Uterus (tissue), 2 donors: ENCODE data around the gene MTMR6.

Source experiments
- POLR2A ChIP-seq, 2 donors: fragments of 450-650 bp; IDR thresholded peaks; one replicate each; pipeline ENCODE4 v1.6.1; 2016; ENCODE audit warnings: antibody characterized with exemption in 2 of 2, mild to moderate bottlenecking in 1 of 2, moderate library complexity in 1 of 2
- TF ChIP-seq, protein P1 (sequence below), 4 experiments: fragments of 200-600 bp in 2 of 4; fragments of 450-650 bp in 2 of 4; sonication (generic) in 2 of 4; IDR thresholded peaks; one replicate each; pipeline ENCODE4 v1.5.1; 2016 to 2019; ENCODE audit warnings: antibody characterized with exemption in 4 of 4, mild to moderate bottlenecking in 2 of 4, moderate library complexity in 1 of 4

DNA sequence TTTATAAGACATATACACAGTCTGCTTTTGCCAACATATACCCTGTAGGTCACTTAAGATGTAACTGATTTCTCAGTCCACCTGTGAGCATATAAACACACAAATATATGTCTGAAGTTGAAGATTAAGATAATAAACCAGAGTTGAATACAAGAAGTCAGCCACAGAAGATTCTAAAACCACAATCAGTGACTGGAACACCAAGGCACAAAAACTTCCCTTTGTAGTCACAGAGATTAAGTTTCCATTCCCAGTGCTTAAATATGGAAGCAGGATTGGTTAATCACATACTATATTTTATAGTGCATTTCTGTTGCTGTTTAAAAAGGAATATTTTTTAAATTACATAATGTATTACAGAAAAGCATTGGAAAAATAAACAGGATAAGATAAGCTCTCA lies 39.9 kb downstream of the MTMR6 start:
- TF ChIP-seq, protein P1, sequence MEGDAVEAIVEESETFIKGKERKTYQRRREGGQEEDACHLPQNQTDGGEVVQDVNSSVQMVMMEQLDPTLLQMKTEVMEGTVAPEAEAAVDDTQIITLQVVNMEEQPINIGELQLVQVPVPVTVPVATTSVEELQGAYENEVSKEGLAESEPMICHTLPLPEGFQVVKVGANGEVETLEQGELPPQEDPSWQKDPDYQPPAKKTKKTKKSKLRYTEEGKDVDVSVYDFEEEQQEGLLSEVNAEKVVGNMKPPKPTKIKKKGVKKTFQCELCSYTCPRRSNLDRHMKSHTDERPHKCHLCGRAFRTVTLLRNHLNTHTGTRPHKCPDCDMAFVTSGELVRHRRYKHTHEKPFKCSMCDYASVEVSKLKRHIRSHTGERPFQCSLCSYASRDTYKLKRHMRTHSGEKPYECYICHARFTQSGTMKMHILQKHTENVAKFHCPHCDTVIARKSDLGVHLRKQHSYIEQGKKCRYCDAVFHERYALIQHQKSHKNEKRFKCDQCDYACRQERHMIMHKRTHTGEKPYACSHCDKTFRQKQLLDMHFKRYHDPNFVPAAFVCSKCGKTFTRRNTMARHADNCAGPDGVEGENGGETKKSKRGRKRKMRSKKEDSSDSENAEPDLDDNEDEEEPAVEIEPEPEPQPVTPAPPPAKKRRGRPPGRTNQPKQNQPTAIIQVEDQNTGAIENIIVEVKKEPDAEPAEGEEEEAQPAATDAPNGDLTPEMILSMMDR (IDR thresholded peaks at IDR 0.05): no peak
- no peak for TF ChIP-seq POLR2A (IDR thresholded peaks at IDR 0.05)
